Breast epithelium (tissue), 3 donors: ENCODE results near the gene SKAP1.

Experiments
- CTCF ChIP-seq, 3 donors: fragments of 450-650 bp; IDR thresholded peaks; one replicate each; pipeline ENCODE4 v1.5.1; 2016 to 2017; ENCODE audit warnings: antibody characterized with exemption in 3 of 3, mild to moderate bottlenecking in 3 of 3, moderate library complexity in 3 of 3
- POLR2A ChIP-seq: fragments of 450-650 bp; IDR thresholded peaks from one replicate; pipeline ENCODE4 v1.6.1; 2016; ENCODE audit warnings: antibody characterized with exemption, mild to moderate bottlenecking, moderate library complexity
- POLR2AphosphoS5 ChIP-seq, 3 donors: sonication (generic); formaldehyde crosslinking; IDR thresholded peaks; one replicate each; pipeline ENCODE4 v1.6.1; 2017; ENCODE audit warnings: antibody characterized with exemption in 3 of 3

- no peak for TF ChIP-seq POLR2A
- TF ChIP-seq CTCF (IDR thresholded peaks at IDR 0.05): no peak
- no peak for TF ChIP-seq POLR2AphosphoS5 (IDR thresholded peaks at IDR 0.05)
Observed at GRCh38 chr17:48139944-48140343, 290.1 kb downstream of the SKAP1 start.
